Measurements from ENCODE around the gene PGA5. TPM values are rescaled to one million over a fixed set of nuclear protein-coding genes. Genes with fewer than 3 reads are reported as not detected.
A peak's percentile ranks its signal among the peaks of the same experiment; 100 is the strongest.

PGA5 gene
- total RNA-seq, 1 donor from 2014 or later = not detected

- no peaks in the 10 kb centered on the region for H3K27me3 Mint-ChIP-seq (ENCODE audit: low read depth)
- no peak for DNase-seq (ENCODE audit: low spot score)
- TF ChIP-seq, protein P1, sequence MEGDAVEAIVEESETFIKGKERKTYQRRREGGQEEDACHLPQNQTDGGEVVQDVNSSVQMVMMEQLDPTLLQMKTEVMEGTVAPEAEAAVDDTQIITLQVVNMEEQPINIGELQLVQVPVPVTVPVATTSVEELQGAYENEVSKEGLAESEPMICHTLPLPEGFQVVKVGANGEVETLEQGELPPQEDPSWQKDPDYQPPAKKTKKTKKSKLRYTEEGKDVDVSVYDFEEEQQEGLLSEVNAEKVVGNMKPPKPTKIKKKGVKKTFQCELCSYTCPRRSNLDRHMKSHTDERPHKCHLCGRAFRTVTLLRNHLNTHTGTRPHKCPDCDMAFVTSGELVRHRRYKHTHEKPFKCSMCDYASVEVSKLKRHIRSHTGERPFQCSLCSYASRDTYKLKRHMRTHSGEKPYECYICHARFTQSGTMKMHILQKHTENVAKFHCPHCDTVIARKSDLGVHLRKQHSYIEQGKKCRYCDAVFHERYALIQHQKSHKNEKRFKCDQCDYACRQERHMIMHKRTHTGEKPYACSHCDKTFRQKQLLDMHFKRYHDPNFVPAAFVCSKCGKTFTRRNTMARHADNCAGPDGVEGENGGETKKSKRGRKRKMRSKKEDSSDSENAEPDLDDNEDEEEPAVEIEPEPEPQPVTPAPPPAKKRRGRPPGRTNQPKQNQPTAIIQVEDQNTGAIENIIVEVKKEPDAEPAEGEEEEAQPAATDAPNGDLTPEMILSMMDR (IDR thresholded peaks at IDR 0.05) = peak; percentile 19
- H3K9me3 Mint-ChIP-seq (ENCODE audit: low read depth) = no peaks in the 10 kb centered on the region
- H3K36me3 Mint-ChIP-seq (ENCODE audit: low read depth) = peaks cover 4% of the 10 kb centered on the region
- peaks cover 19% of the 10 kb centered on the region for H3K4me1 Mint-ChIP-seq (ENCODE audit: low read depth)
- H3K4me3 Mint-ChIP-seq (ENCODE audit: unreplicated experiment) = no peak overlapping the region
- H3K27ac Mint-ChIP-seq (ENCODE audit: unreplicated experiment) = no peak overlapping the region
Measured at GRCh38 chr11:61290905-61291690, 50.1 kb downstream of the PGA5 start.

GRCh38 chr11:61292356-61292755 is 51.4 kb downstream of the PGA5 start:
- no peaks in the 10 kb centered on the region for H3K9me3 Mint-ChIP-seq (ENCODE audit: low read depth)
- peaks cover 6% of the 10 kb centered on the region for H3K36me3 Mint-ChIP-seq (ENCODE audit: low read depth)
- no peaks in the 10 kb centered on the region for H3K27me3 Mint-ChIP-seq (ENCODE audit: low read depth)
- no peak overlapping the region for H3K4me3 Mint-ChIP-seq (ENCODE audit: unreplicated experiment)
- TF ChIP-seq, protein P1 (IDR thresholded peaks at IDR 0.05) = no peak
- peaks cover 23% of the 10 kb centered on the region for H3K4me1 Mint-ChIP-seq (ENCODE audit: low read depth)
- H3K27ac Mint-ChIP-seq (ENCODE audit: unreplicated experiment) = no peak overlapping the region
- DNase-seq (ENCODE audit: low spot score) = no peak

- Mint-ChIP-seq H3K27me3 (ENCODE audit: low read depth) (no peaks in the 10 kb centered on the region), H3K4me3 (ENCODE audit: unreplicated experiment) (peak overlapping the region; percentile 74), H3K36me3 (ENCODE audit: low read depth) (peaks cover 13% of the 10 kb centered on the region), H3K9me3 (ENCODE audit: low read depth) (no peaks in the 10 kb centered on the region), H3K4me1 (ENCODE audit: low read depth) (peaks cover 40% of the 10 kb centered on the region), H3K27ac (ENCODE audit: unreplicated experiment) (peak overlapping the region; percentile 70)
- no peak for DNase-seq (ENCODE audit: low spot score)
- TF ChIP-seq, protein P1 (IDR thresholded peaks at IDR 0.05) = no peak
Measured at GRCh38 chr11:61293867-61294716, 53.1 kb downstream of the PGA5 start.

DNA sequence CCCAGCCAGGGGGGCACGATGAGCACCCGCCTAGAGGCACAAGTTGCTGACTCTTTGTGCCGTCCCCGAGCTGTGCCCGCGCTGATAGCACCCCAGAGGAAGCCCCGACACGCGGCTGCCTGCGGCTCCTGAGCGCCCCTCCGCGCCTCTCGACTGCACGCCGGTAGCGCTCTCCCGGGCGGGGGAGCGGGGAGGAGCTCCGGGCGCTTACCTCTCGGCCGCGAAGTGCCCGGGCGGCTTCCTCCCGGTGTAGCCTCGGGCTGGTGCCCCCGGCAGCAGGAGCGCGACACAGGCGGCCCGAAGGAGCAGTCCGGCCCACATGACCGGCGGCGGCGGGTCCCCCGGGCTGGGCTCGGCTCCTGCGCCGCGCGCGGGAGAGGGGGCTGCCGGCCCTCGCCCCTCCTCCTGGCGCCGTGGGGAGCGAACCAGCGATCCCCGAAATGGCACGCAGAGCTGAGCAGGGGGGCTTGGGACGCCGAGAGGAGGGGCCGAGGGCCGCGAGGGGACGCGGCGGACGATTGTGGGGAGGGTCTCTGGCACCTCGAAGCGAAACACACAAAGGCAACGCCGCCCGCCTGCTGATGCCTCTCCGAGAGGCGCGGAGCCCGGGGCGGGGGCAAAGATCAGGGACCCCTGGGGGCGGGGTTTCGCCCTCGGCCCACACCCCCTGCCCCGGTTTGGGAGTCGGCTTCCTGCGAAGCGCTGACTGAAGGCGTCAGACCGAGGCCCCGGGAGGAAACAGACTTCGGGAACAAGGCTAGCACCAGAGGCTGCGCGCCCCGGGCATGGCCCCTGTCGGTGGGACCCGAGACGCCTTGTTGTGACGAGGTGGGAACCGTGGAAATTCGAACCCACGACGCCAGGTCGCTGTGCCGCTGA is 54.0 kb downstream of the PGA5 start, which contains the start of gene VWCE:
TSS of gene VWCE (minus strand) at position 600 of the 879 bp plus-strand sequence. CDS start at position 321, 279 bp downstream.
- H3K4me3 Mint-ChIP-seq (ENCODE audit: unreplicated experiment) = peak within 1 kb of the TSS; percentile 74
- H3K27me3 Mint-ChIP-seq (ENCODE audit: low read depth) = no peaks in the 10 kb centered on the region
- peaks cover 43% of the 10 kb centered on the region for H3K4me1 Mint-ChIP-seq (ENCODE audit: low read depth)
- no peaks in the 10 kb centered on the region for H3K9me3 Mint-ChIP-seq (ENCODE audit: low read depth)
- TF ChIP-seq, protein P1 (IDR thresholded peaks at IDR 0.05) = peak; percentile 65
- peaks cover 17% of the 10 kb centered on the region for H3K36me3 Mint-ChIP-seq (ENCODE audit: low read depth)
- peak within 1 kb of the TSS; percentile 70 for H3K27ac Mint-ChIP-seq (ENCODE audit: unreplicated experiment)
- no peak for DNase-seq (ENCODE audit: low spot score)

All from chondrocyte (in vitro differentiated cells).